GM18502 (cell line): Measurements from ENCODE around the gene MYD88.

Experiments used
- ATAC-seq: cut with Tn5 transposase; IDR thresholded peaks from one replicate; pipeline ENCODE4 v1.9.1; 2021; ENCODE audit warnings: mild to moderate bottlenecking; ENCODE audit not compliant: unreplicated experiment, poor library complexity

Gene MYD88

GRCh38 chr3:38111696-38112377, 26.6 kb upstream of the MYD88 start:
- no peak for ATAC-seq

GRCh38 chr3:38112378-38112761, 26.1 kb upstream of the MYD88 start:
- no peak for ATAC-seq

GRCh38 chr3:38114052-38114874, 24.2 kb upstream of the MYD88 start:
- ATAC-seq = no peak

- no peak for ATAC-seq
Measured at GRCh38 chr3:38114875-38115644, 23.4 kb upstream of the MYD88 start.

GRCh38 chr3:38115645-38116427, 22.6 kb upstream of the MYD88 start:
- no peak for ATAC-seq

GRCh38 chr3:38116471-38117162, 21.8 kb upstream of the MYD88 start:
- no peak for ATAC-seq

GRCh38 chr3:38117163-38117716, 21.2 kb upstream of the MYD88 start:
- no peak for ATAC-seq

GRCh38 chr3:38117748-38118420, 20.6 kb upstream of the MYD88 start:
- peak; percentile 70 for ATAC-seq

GRCh38 chr3:38118421-38119247, 19.8 kb upstream of the MYD88 start:
- no peak for ATAC-seq

GRCh38 chr3:38119248-38119544, 19.3 kb upstream of the MYD88 start:
- no peak for ATAC-seq

- no peak for ATAC-seq
Measured at GRCh38 chr3:38119821-38120692, 18.4 kb upstream of the MYD88 start.

GRCh38 chr3:38120693-38121450, 17.6 kb upstream of the MYD88 start:
- ATAC-seq = no peak

GRCh38 chr3:38121451-38121831, 17.0 kb upstream of the MYD88 start:
- ATAC-seq = no peak

- ATAC-seq = no peak
Measured at GRCh38 chr3:38121832-38122461, 16.5 kb upstream of the MYD88 start.

GRCh38 chr3:38122712-38123290, 15.7 kb upstream of the MYD88 start:
- ATAC-seq = no peak
